ENCODE results near the gene KCNJ15.

Gene KCNJ15

DNA sequence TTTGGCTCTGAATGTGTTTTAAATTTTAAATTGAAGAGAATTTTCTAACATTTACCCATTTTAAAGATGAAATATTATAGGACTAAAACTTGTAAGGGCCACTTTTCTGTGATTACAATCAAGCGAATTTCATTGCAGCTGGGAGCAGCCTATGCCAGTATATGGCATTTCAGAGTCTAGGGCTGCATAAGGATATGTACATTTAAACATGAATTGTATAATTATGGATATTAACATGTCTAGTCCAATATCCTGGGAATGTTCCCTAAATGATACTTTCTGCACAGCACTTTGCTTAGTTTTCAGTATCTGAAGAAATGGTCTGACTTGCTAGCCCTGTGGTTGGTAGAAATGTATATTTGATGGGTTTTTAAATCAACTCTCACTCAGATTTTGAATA, 8.4 kb downstream of the KCNJ15 start:
- DNase-seq (ENCODE audit: low read depth): no peak
- TF ChIP-seq, protein P1, sequence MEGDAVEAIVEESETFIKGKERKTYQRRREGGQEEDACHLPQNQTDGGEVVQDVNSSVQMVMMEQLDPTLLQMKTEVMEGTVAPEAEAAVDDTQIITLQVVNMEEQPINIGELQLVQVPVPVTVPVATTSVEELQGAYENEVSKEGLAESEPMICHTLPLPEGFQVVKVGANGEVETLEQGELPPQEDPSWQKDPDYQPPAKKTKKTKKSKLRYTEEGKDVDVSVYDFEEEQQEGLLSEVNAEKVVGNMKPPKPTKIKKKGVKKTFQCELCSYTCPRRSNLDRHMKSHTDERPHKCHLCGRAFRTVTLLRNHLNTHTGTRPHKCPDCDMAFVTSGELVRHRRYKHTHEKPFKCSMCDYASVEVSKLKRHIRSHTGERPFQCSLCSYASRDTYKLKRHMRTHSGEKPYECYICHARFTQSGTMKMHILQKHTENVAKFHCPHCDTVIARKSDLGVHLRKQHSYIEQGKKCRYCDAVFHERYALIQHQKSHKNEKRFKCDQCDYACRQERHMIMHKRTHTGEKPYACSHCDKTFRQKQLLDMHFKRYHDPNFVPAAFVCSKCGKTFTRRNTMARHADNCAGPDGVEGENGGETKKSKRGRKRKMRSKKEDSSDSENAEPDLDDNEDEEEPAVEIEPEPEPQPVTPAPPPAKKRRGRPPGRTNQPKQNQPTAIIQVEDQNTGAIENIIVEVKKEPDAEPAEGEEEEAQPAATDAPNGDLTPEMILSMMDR (IDR thresholded peaks at IDR 0.05; ENCODE audit: control insufficient read depth, insufficient read depth, low read depth, low read length, missing control alignments): no peak
- no peak overlapping the region for H3K4me3 ChIP-seq (ENCODE audit: control insufficient read depth, low read depth, low read length)

DNA sequence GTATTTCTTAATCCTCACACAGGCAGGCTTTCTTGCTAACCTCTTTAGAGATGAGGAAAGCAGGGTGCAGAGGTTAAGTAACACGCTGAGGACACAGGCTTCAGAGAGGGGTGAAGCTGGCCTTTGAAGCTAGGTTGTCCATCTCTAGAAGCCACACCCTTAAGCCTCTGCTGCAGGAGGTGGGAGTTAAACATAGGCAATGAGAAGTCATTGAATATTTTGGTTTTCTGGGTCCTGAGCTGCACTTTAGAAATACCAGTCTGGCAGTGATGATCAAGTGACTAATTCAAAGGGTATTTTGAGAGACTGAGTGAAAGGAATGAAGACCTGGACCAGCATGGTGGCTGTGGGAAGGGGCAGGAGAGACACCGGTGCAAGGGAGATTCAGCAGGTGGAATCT, 9.9 kb downstream of the KCNJ15 start:
- DNase-seq (ENCODE audit: low read depth): no peak
- H3K4me3 ChIP-seq (ENCODE audit: control insufficient read depth, low read depth, low read length): no peak overlapping the region

DNA sequence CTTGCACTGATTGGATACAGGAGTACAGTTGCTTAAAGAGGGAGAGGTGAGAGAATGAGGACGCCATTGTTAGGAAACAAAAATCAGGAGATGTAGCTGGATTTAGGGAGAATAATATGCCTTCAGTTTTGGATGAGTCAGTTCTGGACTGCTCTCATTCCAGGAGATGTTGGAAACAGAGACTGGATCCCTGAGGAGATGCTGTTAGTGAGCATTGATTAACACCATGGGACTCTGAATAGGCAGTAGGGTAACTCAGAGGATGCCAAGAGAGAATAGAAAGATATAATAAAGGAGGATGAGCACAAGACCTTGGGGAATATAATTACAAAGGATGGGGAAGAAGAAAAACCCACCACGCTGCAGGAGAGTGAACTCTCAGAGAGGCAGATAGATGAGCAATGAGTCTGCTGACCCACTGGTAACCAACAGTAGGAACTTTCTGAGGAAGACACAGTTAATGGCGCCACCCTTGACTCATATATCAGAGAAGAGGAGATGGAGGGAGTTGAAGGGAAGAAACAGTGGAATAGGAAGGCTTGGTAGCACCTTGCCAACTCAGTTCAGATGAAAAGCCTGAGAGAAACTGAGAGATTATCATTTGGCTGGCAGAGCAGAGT, 10.5 kb downstream of the KCNJ15 start:
- TF ChIP-seq, protein P1 (IDR thresholded peaks at IDR 0.05; ENCODE audit: control insufficient read depth, insufficient read depth, low read depth, low read length, missing control alignments): no peak
- no peak overlapping the region for H3K4me3 ChIP-seq (ENCODE audit: control insufficient read depth, low read depth, low read length)
- DNase-seq (ENCODE audit: low read depth): no peak

More for the DNA sequence above, 9.9 kb downstream of the KCNJ15 start:
- TF ChIP-seq, protein P1 (IDR thresholded peaks at IDR 0.05; ENCODE audit: control insufficient read depth, insufficient read depth, low read depth, low read length, missing control alignments): no peak

DNA sequence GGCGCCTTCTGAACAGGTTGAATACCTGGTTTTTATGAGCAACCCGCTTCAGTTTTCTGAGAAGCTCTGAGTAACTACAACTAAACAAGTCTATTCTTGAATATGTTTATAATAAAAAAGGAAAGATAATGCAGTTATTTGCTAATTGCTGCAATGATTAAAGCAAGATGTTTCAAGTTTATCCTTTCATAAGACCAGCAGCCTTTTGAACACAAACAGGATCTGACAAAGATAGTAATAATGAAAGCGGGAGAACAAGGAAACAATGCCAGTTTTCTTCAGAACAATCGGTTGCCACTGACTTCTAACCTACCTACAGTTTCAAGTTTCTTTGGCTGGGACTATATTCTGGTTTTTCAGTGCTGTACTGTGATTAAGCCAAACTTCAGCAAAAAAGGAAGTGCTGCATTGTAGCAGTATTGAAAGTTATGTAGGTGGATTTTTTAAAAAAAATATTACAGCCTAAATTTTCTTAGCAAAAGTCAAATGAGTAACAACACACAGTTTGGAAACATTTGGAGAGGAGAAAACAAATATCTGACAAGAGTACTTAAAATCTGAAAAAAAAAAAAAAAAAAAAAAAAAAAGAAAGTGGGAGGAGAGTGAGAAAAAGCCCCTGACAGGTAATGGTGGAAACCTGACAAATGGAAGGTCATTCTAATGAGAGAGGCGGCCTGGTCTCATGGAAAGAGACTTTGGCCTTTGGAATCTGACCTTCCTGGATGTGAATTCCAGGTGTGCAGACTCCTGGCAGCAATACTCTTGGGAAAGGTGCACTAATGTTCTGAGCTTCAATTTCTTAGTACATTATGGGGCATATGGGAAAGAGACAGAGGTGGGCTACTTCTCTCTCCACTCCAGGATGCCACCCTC, 11.4 kb downstream of the KCNJ15 start:
- no peak for DNase-seq (ENCODE audit: low read depth)
- TF ChIP-seq, protein P1 (IDR thresholded peaks at IDR 0.05; ENCODE audit: control insufficient read depth, insufficient read depth, low read depth, low read length, missing control alignments): no peak

DNA sequence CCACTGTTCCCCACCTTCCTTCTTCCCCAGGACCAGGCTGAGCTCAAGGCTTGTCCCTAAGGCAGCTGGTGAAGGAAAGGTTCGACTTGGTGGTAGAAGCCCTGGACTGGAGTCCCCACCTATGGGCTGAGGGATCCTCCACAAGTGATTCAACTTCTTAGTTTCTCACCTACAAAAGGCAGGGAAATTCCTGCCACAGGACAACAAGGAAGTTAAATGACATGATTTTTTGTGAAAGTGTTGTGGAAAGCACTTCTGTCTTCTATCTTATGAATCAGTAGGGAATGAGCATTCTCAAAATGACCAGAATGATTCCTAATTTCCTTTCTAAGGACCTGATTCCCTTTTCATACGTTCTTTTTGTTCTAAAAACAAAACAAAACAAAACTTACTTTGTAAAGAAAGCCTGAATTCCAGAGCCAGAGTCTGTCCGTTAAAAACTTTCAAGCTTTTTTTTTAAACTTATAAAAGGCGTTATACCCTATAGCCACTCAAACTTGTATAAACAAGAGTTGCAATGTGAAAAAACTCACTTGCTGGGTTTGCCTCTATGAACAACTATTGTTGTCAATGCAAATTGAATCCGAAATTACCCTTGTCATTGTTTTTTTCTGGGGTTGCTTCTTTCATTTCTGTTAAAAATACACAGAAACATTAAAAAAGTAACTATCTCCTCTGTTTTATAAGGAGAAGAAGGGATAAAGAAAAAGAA, 12.2 kb downstream of the KCNJ15 start:
- DNase-seq (ENCODE audit: low read depth): no peak
- TF ChIP-seq, protein P1 (IDR thresholded peaks at IDR 0.05; ENCODE audit: control insufficient read depth, insufficient read depth, low read depth, low read length, missing control alignments): no peak
- no peak overlapping the region for H3K4me3 ChIP-seq (ENCODE audit: control insufficient read depth, low read depth, low read length)

More for the DNA sequence above, 11.4 kb downstream of the KCNJ15 start:
- no peak overlapping the region for H3K4me3 ChIP-seq (ENCODE audit: control insufficient read depth, low read depth, low read length)

DNA sequence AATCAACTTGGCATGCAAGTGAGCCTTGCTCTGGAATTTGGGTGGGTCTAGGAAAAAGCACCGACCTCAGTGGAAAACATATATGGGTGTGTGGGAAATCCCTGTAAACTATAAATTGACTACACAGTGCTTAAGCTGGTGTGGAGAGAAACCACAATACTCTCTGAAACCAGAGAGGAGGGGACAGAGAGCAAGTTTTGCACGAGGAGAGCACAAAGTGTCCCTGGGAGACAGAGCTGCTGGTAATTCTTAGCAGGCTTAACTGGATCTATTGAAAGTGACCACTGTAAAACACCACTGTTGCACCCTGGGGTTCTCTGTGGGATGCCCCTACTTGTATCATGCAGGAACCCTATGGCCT, 12.8 kb downstream of the KCNJ15 start:
- no peak overlapping the region for H3K4me3 ChIP-seq (ENCODE audit: control insufficient read depth, low read depth, low read length)
- TF ChIP-seq, protein P1 (IDR thresholded peaks at IDR 0.05; ENCODE audit: control insufficient read depth, insufficient read depth, low read depth, low read length, missing control alignments): no peak
- no peak for DNase-seq (ENCODE audit: low read depth)

All from AG09309 (cell line).